ENCODE data around the gene FBP2. TPM values are rescaled to one million over a fixed set of nuclear protein-coding genes. Genes with fewer than 3 reads are reported as not detected.

Gene FBP2
- total and polyA plus RNA-seq, 2 donors (not counting 1 experiment from before 2014, with no cell fraction given), result not detected

GRCh38 chr9:94533601-94534000 is 60.0 kb downstream of the FBP2 start:
- Histone ChIP-seq H3K4me2 (replicated peaks; ENCODE audit: low read depth, low read length, poor library complexity, severe bottlenecking) (no peak overlapping the region), H3K79me2 (ENCODE audit: control insufficient read depth, insufficient read depth, low read length) (no peaks in the 10 kb centered on the region), H3K4me3 (ENCODE audit: control extremely low read depth in 1 of 5, extremely low read depth in 1 of 5, insufficient read depth in 1 of 5, low read depth in 2 of 5, low read length in 4 of 5) (no peak overlapping the region), H3K4me1 (ENCODE audit: control insufficient read depth in 2 of 2, insufficient read depth in 2 of 2, low read length in 2 of 2) (no peaks in the 10 kb centered on the region), H3K27me3 (replicated peaks in 1 of 4; ENCODE audit: control extremely low read depth in 1 of 4, control insufficient read depth in 3 of 4, insufficient read depth in 4 of 4, low read length in 3 of 4) (no peaks in the 10 kb centered on the region), H3K9me3 (ENCODE audit: control extremely low read depth in 1 of 3, control insufficient read depth in 2 of 3, insufficient read depth in 1 of 3, low read length in 2 of 3) (no peaks in the 10 kb centered on the region), H4K20me1 (ENCODE audit: control insufficient read depth, insufficient read depth, low read length, poor library complexity, severe bottlenecking) (no peaks in the 10 kb centered on the region), H3K9ac (ENCODE audit: low read length) (no peak overlapping the region), H3K27ac (ENCODE audit: low read length in 2 of 2) (no peak overlapping the region), H3K36me3 (replicated peaks in 1 of 2; ENCODE audit: control extremely low read depth in 1 of 2, control insufficient read depth in 1 of 2, extremely low read depth in 1 of 2, insufficient read depth in 2 of 2, low read length in 1 of 2) (no peaks in the 10 kb centered on the region), H2AFZ (ENCODE audit: insufficient read depth, low read depth, low read length, poor library complexity, severe bottlenecking) (no peak overlapping the region)
- Mint-ChIP-seq H3K27me3 (peaks cover 3% of the 10 kb centered on the region), H3K4me1 (peaks cover 1% of the 10 kb centered on the region), H3K27ac (no peak overlapping the region), H3K4me3 (no peak overlapping the region), H3K9me3 (ENCODE audit: insufficient read depth) (peaks cover 2% of the 10 kb centered on the region)
- ChIA-PET CTCF (no interaction called here), POLR2A (no interaction called here)
- ATAC-seq (ENCODE audit: low read depth), result no peak
- no peak for TF ChIP-seq CTCF (IDR thresholded peaks at IDR 0.05)
- TF ChIP-seq EZH2 (IDR thresholded peaks at IDR 0.05; ENCODE audit: borderline replicate concordance, insufficient read depth, low read depth, low read length, poor library complexity, severe bottlenecking), result no peak
- no peak for DNase-seq
- intact Hi-C loops (cut with micrococcal nuclease), result no loop called here
- WGBS (ENCODE audit: insufficient coverage), result 98% methylated on average over 7 of the region's 10 CpGs

- H3K9ac ChIP-seq (ENCODE audit: low read length), result no peak overlapping the region
- Mint-ChIP-seq H3K4me1 (peaks cover 1% of the 10 kb centered on the region), H3K9me3 (ENCODE audit: insufficient read depth) (peaks cover 2% of the 10 kb centered on the region), H3K27me3 (peaks cover 3% of the 10 kb centered on the region), H3K4me3 (no peak overlapping the region), H3K27ac (no peak overlapping the region)
- no peaks in the 10 kb centered on the region for H4K20me1 ChIP-seq (ENCODE audit: control insufficient read depth, insufficient read depth, low read length, poor library complexity, severe bottlenecking)
- no CpG with 5 or more reads among the region's 1 CpG for WGBS (ENCODE audit: insufficient coverage)
- no peak overlapping the region for H2AFZ ChIP-seq (ENCODE audit: insufficient read depth, low read depth, low read length, poor library complexity, severe bottlenecking)
- H3K36me3 ChIP-seq (replicated peaks in 1 of 2; ENCODE audit: control extremely low read depth in 1 of 2, control insufficient read depth in 1 of 2, extremely low read depth in 1 of 2, insufficient read depth in 2 of 2, low read length in 1 of 2), result no peaks in the 10 kb centered on the region
- no peak for TF ChIP-seq EZH2 (IDR thresholded peaks at IDR 0.05; ENCODE audit: borderline replicate concordance, insufficient read depth, low read depth, low read length, poor library complexity, severe bottlenecking)
- TF ChIP-seq CTCF (IDR thresholded peaks at IDR 0.05), result no peak
- intact Hi-C loops (cut with micrococcal nuclease), result no loop called here
- DNase-seq, result no peak
- H3K79me2 ChIP-seq (ENCODE audit: control insufficient read depth, insufficient read depth, low read length), result no peaks in the 10 kb centered on the region
- ATAC-seq (ENCODE audit: low read depth), result no peak
- H3K4me1 ChIP-seq (ENCODE audit: control insufficient read depth in 2 of 2, insufficient read depth in 2 of 2, low read length in 2 of 2), result no peaks in the 10 kb centered on the region
- ChIA-PET POLR2A (no interaction called here), CTCF (no interaction called here)
- H3K4me3 ChIP-seq (ENCODE audit: control extremely low read depth in 1 of 5, extremely low read depth in 1 of 5, insufficient read depth in 1 of 5, low read depth in 2 of 5, low read length in 4 of 5), result no peak overlapping the region
- no peaks in the 10 kb centered on the region for H3K27me3 ChIP-seq (replicated peaks in 1 of 4; ENCODE audit: control extremely low read depth in 1 of 4, control insufficient read depth in 3 of 4, insufficient read depth in 4 of 4, low read length in 3 of 4)
- H3K9me3 ChIP-seq (ENCODE audit: control extremely low read depth in 1 of 3, control insufficient read depth in 2 of 3, insufficient read depth in 1 of 3, low read length in 2 of 3), result no peaks in the 10 kb centered on the region
- no peak overlapping the region for H3K4me2 ChIP-seq (replicated peaks; ENCODE audit: low read depth, low read length, poor library complexity, severe bottlenecking)
- no peak overlapping the region for H3K27ac ChIP-seq (ENCODE audit: low read length in 2 of 2)
Observed at GRCh38 chr9:94533155-94533554, 60.5 kb downstream of the FBP2 start.

All from B cell (primary cell).